ENCODE data around the gene CDHR2.
A peak's percentile ranks its signal among the peaks of the same experiment; 100 is the strongest.
"Not testable (repeated sequence)": the region's sequence is repeated elsewhere in the genome, so short reads cannot be mapped to it uniquely, and the experiment has no call there.

Gene CDHR2

DNA sequence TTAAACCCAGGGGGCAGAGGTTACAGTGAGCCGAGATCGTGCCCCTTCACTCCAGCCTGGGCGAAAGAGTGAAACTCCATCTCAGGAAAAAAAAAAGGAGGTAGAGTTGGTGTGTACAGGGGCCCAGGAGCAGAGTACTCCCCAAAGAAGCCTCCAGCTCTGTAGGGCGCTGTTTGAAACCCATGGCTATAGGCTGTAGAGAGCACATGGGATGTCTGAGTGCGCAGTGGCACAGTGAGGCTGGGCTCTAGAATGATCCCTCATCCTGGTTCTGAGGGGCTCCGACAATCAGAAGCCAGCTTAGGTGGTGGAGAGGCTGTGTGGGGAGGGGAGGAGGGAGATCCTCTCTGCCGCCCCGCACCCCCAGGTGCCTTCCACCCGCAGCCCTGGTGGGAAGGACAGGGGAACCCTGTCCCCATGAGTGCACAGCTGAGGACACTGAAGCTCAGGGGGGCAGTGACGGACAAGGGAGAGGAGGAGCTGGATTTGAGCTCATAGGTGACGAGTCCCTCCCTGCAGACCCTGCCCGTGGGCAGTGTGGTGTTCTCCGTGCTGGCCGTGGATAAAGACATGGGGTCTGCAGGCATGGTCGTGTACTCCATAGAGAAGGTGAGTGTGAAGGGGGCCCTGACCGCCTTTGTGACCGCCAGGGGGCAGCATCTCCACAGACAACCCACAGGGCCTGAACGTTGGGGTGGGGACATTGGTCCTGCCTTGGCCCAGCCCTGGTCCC, 24.6 kb downstream of the CDHR2 start:
- no peak for DNase-seq

DNA sequence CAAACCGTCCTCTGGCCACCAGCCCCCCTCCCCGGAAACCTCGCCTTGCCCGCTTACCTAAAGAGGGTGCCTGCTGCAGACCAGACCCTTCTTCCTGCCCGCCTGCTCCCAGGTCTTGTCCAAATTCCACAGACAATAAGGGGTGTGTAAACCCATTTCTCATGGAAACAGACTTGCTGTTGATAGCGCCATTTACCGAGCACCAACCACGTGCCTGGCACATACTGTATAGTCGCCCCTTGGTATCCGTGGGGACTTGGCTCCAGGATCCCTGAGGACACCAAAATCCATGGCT, 25.1 kb downstream of the CDHR2 start:
- DNase-seq, result no peak

DNA sequence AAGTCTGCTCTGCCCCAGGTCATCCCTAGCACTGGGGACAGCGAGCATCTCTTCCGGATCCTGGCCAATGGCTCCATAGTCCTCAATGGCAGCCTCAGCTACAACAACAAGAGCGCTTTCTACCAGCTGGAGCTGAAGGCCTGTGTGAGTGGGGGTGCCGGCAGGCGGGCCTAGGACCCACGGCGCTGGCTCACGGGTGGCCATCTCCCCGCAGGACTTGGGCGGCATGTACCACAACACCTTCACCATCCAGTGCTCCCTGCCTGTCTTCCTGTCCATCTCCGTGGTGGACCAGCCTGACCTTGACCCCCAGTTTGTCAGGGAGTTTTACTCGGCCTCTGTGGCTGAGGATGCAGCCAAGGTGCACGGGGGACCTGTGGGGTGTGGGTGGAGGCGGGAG, 25.9 kb downstream of the CDHR2 start:
- DNase-seq, result no peak

DNA sequence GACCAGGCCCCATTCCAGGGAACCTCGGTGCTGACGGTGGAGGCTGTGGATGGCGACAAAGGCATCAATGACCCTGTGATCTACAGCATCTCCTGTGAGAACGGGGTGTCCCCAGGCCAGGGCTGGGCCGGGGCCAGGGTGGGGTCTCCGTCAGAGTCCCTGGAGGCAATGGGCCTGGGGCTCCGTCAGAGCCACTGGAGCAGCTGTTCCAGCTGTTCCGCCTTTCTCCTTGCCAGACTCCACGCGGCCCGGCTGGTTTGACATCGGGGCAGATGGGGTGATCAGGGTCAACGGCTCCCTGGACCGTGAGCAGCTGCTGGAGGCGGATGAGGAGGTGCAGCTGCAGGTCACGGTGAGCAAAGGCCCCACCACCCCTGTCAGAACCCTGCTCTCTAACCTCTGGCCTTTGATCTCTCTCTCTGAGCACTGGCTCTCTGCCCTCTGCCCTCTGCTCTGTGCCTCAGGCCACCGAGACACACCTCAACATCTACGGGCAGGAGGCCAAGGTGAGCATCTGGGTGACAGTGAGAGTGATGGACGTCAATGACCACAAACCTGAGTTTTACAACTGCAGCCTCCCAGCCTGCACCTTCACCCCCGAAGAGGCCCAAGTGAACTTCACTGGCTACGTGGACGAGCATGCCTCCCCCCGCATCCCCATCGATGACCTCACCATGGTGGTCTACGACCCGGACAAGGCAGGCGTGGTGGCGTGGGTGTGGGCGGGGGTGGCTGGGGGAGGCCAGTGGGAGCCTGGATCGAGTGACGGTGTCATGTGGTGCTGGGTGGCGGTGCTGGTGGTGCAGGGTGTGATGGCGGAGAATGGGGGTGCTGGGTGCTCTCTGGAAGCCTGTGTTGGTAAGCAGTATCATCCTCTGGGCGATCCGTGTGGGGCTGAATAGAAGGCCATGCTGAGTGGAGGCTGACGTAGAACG, 26.6 kb downstream of the CDHR2 start:
- DNase-seq, result no peak

DNA sequence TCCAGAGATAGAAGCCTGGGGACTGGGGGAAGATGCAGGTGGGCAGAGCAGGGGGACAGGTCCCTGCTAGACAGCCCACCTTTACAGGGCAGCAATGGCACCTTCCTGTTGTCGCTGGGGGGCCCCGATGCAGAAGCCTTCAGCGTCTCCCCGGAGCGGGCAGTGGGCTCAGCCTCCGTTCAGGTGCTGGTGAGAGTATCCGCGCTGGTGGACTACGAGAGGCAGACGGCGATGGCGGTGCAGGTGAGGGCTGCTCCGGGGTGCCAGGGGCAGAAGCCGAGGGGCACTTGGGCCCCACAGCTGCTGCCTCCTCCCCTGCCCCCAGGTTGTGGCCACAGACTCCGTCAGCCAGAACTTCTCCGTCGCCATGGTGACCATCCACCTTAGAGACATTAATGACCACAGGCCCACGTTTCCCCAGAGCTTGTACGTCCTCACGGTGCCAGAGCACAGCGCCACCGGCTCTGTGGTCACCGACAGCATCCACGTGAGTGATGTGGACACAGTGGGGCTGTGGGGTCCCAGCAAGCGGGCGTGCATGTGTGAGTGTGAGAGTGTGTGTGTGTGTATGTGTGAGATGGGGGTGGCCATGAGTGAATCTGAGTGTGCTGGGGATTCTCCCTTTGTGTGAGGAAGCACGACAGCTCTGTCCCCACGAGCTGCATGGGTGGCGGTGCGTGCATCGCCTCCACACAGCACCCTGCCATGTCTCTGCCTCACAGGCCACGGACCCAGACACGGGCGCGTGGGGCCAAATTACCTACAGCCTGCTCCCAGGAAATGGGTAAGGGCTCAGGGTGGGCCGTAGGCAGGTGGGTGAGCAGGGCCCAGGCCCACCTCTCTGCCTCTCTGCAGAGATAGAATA, 28.4 kb downstream of the CDHR2 start:
- DNase-seq, result no peak

DNA sequence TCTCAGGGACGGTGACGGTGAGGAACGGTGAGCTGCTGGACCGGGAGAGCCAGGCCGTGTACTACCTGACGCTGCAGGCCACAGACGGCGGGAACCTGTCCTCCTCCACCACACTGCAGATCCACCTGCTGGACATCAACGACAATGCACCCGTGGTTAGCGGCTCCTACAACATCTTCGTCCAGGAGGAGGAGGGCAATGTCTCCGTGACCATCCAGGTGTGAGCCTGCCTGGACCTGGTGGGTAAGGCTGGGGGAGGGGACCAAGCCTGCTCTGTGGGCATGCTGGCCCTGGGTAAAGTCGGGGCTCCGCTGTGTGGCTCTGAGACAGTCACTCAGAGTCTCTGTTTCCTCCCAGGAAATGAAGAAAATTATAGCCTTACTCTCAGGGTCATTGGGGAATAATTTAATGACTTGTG, 29.3 kb downstream of the CDHR2 start:
- no peak for DNase-seq

DNA sequence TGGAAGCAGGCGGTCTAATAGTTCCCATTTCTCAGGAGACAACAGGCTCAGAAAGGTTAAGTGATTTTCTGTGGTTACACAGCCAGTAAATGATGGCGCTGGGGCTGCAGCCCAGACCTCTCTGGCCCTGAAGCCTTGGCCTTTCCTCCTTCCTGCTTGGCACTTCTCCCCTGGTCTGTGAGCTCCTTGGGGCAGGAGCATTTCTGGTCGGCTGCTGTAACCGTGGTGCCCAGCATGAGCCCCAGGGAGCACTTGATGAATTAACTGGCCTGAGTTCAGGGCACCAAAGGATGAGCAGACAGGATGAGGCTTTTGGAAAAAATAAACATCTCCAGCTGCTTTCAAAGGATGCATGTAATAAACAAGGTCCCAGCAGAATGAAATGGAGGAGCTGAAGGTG, 30.2 kb downstream of the CDHR2 start:
- DNase-seq, result no peak

DNA sequence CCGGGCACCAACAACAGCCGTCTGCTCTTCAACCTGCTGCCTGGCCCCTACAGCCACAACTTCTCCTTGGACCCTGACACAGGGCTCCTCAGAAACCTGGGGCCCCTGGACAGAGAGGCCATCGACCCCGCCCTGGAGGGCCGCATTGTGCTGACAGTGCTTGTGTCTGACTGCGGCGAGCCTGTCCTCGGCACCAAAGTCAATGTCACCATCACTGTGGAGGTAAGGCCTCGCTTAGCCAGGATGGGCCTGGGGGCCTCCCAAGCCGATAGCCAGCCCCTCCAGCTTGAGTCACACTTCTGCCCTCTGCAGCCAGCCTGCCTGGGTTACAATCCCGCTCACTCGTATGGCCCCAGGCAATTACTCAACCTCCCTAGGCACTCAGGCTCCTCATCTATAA, 32.2 kb downstream of the CDHR2 start:
- no peak for DNase-seq

DNA sequence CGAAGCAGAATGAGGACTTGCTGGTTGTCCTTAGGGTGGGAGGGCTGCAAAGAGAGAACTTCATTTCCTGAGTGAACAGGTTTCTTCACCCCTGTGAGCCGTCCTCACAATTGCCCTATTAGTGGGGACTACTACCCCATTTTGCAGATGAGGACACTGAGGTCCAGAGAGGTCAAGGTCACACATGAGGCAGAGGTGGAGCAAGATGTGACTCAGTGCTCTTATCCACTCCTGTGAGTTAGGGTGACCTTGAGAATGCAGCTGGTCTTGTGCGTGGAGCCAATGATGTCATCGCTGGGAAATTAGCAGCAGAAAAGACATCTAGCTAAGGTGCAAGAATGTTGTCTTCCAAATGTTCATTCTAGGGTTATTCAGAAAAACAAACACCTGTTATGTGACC, 33.9 kb downstream of the CDHR2 start:
- no peak for DNase-seq

DNA sequence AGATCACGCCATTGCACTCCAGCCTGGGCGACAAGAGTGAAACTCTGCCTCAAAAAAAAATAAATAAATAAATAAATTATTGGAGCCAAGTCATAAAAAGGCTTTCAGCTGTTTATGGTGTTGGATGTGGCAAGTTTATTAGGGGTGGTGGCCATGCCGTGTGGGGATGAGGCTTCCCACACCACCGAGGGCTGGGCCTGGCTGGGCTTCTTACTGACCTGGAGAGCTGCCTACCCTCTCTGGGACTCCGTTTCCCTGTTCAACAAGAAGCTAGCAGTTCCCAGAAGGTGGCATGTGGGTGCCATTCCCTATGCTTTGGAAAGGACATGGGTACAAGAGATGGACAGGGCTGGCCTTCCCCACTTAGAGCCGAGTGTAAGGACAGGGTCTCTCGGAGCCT, 38.3 kb downstream of the CDHR2 start:
- DNase-seq, result no peak

DNA sequence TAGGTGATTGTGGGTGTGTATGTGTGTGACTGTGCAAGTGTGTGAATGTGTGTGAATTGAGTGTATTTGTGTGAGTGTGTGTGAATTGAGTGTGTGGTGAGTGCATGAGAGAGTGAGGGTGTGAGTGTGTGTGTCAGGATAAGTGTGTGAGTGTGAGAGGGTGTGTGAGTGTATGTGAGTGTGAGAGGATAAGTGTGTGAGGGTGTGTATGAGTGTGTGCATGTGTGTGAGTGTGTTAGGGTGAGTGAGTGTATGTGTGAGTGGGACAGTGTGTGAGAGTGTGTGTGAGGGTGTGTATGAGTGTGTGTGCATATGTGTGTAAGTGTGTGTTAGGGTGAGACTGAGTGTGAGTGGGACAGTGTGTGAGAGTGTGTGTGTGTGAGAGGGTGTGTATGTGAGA, 39.2 kb downstream of the CDHR2 start:
- no peak for DNase-seq

DNA sequence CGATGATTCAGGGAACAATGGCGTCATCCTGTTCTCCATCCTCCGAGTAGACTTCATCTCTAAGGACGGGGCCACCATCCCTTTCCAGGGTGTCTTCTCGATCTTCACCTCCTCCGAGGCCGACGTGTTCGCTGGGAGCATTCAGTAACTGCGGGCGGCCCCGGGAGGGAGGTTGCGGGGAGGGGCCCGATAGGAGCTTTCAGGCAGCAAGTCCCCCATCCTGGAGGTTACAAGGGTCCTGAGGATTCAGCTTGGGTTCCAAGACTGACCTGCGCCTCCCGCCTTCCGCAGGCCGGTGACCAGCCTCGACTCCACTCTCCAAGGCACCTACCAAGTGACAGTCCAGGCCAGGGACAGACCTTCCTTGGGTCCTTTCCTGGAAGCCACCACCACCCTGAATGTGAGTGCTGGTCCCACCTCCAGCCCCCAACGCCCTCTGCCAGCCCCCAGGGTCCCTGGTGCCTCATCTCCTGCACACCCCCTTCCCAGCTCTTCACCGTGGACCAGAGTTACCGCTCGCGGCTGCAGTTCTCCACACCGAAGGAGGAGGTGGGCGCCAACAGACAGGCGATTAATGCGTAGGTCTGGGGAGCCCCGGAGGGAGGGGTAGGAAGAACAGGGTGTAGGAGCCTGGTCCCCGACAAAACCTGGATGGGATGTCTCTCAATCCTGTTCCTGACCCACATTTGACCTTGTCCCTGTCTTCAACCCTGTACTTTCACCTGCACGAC, 40.1 kb downstream of the CDHR2 start:
- no peak for DNase-seq

DNA sequence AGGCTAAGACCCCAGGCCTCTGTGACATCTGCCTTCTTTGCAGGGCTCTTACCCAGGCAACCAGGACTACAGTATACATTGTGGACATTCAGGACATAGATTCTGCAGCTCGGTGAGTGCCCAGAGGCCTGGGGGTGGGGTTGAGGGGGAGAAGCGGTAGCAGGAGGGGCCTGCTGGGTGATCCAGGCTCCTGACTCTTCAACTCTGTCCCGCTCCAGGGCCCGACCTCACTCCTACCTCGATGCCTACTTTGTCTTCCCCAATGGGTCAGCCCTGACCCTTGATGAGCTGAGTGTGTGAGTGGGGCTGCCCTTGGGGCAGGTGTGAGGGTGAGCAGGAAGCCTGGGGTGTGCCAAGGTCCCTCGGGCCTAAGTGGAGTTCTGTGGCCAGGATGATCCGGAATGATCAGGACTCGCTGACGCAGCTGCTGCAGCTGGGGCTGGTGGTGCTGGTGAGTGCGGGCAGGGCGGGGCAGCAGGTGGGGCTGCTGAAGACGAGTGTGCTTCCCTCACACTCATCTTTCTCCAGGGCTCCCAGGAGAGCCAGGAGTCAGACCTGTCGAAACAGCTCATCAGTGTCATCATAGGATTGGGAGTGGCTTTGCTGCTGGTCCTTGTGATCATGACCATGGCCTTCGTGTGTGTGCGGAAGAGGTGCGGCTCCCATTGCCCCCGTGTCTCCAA, 41.0 kb downstream of the CDHR2 start:
- no peak for DNase-seq

DNA sequence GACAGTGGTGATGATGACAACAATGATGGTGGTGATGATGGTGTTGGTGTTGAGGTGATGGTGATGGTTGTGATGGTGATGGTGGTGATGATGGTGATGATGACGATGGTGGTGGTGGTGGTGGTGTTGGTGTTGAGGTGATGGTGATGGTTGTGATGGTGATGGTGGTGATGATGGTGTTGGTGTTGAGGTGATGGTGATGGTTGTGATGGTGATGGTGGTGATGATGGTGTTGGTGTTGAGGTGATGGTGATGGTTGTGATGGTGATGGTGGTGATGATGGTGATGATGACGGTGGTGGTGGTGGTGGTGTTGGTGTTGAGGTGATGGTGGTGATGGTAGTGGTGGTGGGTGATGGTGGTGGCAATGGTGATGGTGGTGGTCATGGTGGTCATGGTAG, 42.5 kb downstream of the CDHR2 start:
- not testable (repeated sequence) for DNase-seq

DNA sequence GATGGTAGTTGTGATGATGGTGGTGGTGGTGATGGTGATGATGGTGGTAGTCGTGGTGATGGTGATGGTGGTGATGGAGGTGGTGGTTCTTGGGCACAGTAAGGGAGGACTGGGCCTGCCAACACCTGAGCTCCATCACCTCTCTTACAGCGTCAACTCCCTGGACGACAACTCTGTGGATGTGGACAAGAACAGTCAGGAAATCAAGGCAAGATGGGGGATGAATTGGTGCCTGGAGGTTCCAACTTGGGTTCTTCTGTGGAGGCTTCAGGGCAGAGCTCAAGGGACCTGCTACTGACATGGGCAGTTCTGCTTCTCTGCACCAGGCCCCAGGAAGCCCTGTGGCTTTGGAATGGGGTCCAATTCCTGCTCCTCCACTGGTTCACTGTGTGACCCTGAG, 43.4 kb downstream of the CDHR2 start:
- DNase-seq, result no peak

DNA sequence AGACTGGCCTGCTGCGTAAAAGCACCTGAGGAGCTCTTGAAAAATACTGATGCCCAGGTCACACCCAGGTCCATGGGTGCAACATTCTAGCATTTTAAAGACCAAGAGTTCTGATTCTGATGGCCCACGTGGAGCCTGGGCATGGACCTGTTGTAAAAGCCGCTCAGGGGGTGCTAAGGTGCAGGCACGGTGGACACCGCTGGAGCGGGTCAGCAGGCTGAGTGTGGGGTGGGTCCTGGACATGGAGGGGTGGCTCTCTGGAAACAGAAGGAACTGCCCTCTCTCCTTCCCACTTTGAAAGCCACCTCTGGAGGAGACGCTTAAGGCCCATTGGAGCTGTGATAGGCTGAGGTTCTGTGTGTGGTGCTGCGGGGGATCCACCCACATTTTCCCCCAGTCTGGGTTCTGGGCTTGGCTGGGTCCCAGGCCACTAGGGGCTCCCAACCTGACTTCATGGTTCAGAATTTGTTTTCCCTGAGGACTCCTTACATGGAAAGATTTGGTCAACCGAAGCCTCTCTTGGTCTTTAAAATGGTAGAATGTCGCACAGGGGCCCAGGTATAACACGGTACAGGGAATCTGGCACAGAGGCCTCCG, 44.2 kb downstream of the CDHR2 start:
- DNase-seq, result no peak

DNA sequence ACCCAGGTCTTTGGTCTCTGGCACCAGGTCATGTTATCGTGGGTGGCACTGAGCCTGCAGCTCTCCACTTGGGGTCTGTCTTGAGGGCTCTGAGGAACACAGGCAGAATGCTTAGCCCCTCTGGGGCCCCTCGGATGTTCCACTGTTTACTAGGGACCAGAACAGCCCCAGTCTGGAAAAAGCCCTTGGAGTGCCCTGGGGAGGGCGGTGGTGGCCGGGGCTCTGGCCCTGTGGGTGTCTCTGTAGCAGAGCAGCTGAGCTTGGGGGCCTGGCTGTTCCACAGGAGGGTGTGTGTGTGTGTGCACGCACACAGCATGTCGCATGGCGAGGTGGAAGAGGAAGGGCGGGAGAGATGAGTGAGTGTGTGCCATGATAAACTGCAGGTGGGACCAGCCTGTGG, 45.4 kb downstream of the CDHR2 start:
- DNase-seq, result no peak

DNA sequence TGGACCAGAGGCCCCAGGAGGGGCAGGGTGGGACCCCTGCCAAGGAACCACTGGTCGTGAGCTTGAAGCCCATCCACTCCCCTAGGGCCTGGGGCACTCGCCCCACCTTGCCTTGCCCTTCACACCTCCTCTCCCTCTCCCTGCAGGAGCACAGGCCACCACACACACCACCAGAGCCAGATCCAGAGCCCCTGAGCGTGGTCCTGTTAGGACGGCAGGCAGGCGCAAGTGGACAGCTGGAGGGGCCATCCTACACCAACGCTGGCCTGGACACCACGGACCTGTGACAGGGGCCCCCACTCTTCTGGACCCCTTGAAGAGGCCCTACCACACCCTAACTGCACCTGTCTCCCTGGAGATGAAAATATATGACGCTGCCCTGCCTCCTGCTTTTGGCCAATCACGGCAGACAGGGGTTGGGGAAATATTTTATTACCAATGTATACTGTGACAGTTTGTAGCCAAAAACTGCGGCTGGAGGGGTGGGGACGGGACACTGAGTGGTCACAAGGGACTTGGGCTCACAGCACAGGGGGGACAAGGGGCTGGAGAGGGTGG, 46.3 kb downstream of the CDHR2 start:
- no peak for DNase-seq

DNA sequence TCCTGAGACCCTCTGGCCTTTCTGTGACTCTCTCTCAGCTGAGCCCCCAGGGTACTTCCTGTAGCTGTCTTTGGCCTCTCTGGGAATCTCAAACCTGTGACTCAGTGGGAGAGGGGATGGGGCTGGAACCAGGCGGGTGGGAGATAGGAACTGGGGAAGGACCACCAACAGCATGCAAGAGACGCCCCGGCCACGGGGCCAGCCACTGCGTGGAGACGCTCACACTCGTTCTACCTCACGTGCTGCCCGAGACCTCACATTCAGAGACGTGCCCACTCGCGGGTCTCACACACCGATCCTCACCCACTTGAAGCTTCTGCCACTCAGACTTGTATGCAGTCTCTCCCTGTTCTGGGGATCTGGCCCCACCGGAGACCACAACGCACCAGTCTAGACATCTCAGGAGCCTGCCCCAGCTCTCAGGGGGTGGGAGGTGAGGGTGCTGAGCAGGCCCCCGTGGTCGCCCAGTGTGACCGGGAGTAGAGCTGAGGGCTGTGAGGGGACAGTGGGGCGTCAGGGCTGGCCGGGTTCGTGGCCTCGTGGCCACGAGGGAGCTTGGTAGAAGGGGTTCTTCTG, 47.0 kb downstream of the CDHR2 start:
- no peak for DNase-seq

DNA sequence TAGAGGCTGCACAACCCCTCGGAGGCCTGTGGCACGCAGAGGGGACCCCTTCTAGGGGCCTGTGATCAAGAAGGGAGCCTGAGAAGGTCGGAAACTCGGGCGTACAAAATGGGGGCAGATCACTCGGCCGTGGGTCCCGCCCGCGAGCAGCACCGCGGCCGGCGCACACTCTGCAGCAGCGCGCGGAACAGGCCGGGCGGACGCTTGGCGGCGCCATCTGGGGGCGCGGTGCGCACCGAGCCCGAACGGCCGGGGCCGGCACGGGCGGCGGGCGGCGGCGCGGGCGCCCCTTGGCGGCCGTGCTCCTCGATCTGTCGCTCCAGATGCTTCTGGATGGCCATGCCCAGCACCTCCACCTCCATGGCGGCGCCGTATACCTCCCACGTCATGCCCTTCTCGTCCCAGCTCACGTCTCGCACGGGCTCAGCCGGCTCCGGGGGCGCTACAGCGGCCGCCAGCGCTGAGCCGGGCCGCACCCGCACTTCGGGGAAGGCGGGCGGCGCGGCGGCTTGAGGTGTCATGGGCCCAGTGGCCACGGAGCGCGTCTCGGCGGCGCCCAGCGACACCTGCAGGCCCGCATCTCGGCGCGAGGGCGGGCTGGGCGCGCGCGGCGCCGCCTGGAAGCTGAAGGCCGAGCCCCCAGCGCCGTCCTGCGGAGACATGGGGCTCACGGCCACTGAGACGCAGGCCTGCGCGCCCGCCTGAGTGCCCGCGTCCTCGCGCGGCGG, 47.7 kb downstream of the CDHR2 start:
- peak; percentile 59 for DNase-seq
